Stomach (tissue), 4 donors: ENCODE data around the gene TSC1.

Experiments used
- EP300 ChIP-seq: sonication (generic); formaldehyde crosslinking; IDR thresholded peaks from one replicate; pipeline ENCODE4 v1.6.1; 2017; ENCODE audit warnings: antibody characterized with exemption
- TF ChIP-seq, protein P1 (sequence below), 7 experiments: fragments of 450-650 bp in 4 of 7; fragments of 200-600 bp in 3 of 7; sonication (generic) in 3 of 7; IDR thresholded peaks; one replicate each; pipeline ENCODE4 v1.5.1; 2016 to 2019; ENCODE audit warnings: antibody characterized with exemption in 7 of 7, control low read depth in 2 of 7, mild to moderate bottlenecking in 1 of 7

DNA sequence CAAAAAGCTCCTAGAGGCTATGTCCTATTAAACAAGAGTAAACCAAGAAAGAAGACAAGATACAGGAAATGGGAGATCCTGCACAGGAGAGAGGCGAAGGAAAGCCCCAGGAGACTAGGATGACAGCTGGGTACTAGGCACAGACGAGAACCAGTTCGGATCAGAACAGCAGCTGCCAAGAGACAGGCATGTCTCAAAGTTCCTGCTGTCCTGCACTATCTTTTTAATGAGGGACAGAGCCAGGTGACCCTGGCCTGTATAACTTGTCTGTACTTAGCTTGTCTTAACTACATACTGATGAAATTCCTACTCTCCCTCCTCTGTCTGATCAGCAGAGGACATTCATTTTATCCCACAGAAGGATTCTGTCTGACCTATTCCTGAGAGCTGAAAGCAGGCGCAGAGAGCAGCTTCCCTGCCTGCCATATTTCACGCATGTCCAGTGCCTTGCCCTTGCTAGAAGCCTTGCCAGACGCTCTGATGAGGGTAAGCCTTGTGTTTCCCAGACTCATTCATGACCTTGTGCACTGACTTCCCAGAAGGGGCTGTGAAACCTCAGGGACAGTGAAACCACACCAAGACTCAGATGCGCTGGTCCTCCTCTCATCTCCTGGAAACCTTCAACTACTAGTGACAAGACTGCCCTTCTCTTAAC, 24.7 kb downstream of the TSC1 start:
- TF ChIP-seq, protein P1, sequence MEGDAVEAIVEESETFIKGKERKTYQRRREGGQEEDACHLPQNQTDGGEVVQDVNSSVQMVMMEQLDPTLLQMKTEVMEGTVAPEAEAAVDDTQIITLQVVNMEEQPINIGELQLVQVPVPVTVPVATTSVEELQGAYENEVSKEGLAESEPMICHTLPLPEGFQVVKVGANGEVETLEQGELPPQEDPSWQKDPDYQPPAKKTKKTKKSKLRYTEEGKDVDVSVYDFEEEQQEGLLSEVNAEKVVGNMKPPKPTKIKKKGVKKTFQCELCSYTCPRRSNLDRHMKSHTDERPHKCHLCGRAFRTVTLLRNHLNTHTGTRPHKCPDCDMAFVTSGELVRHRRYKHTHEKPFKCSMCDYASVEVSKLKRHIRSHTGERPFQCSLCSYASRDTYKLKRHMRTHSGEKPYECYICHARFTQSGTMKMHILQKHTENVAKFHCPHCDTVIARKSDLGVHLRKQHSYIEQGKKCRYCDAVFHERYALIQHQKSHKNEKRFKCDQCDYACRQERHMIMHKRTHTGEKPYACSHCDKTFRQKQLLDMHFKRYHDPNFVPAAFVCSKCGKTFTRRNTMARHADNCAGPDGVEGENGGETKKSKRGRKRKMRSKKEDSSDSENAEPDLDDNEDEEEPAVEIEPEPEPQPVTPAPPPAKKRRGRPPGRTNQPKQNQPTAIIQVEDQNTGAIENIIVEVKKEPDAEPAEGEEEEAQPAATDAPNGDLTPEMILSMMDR (IDR thresholded peaks at IDR 0.05): no peak
- no peak for TF ChIP-seq EP300
